Activated T-cell treated with anti-CD3 and anti-CD28 coated beads, Interleukin-2, amount 50 U/mL, for 1 hour (primary cell): ENCODE data around the gene FDXR.

ENCODE experiments used
- DNase-seq: peaks from one replicate; pipeline ENCODE4 v3.0.0-alpha.2; 2020

Gene FDXR

GRCh38 chr17:74893936-74894671 is 21.3 kb upstream of the FDXR start:
- DNase-seq, result no peak

DNA sequence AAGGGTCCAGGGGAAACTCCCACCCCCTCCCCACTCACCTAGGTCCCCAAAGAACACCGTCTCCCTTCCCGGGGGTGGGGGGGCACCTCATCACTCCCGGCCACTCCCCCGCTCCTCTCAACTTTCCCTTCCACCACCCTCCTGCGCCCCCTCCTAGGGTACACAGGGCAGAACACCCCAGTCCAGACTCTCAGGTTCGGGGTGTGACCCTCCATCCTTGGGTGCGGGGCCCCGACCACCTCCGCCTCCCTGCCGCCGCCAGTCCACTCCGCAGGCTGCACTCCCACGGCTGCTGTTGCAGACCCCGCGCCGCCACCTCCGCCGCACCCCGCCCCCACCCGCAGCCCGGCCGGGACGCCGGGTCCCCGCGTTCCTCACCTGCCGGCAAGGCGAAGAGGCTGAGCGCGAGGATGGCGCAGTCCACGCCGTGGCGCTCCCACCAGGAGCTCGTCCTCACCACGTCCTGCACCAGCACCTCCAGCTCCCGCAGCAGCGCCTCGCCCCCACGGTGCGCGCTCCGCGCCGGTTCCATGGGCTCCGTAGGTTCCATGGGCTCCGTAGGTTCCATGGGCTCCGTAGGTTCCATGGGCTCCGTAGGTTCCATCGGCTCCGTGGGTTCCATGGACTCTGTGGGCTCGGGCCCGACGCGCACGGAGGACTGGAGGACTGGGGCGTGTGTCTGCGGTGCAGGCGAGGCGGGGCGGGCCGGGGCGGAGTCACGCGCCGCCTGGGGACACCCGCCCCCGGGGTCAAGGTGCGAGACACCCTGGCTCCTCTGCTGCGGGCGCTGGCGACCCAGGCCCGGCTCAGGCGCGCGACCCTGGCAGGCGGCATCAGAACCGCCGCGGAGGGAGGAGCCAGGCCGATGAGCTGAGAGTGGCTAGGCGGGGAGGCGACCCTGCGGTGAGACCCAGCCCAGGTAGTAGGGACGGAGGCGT is 20.4 kb upstream of the FDXR start, which contains the start of gene FADS6:
TSS of gene FADS6 (minus strand) at position 660 of the 938 bp plus-strand sequence. CDS start at position 622, 38 bp downstream.
- DNase-seq, result peak; percentile 30

DNA sequence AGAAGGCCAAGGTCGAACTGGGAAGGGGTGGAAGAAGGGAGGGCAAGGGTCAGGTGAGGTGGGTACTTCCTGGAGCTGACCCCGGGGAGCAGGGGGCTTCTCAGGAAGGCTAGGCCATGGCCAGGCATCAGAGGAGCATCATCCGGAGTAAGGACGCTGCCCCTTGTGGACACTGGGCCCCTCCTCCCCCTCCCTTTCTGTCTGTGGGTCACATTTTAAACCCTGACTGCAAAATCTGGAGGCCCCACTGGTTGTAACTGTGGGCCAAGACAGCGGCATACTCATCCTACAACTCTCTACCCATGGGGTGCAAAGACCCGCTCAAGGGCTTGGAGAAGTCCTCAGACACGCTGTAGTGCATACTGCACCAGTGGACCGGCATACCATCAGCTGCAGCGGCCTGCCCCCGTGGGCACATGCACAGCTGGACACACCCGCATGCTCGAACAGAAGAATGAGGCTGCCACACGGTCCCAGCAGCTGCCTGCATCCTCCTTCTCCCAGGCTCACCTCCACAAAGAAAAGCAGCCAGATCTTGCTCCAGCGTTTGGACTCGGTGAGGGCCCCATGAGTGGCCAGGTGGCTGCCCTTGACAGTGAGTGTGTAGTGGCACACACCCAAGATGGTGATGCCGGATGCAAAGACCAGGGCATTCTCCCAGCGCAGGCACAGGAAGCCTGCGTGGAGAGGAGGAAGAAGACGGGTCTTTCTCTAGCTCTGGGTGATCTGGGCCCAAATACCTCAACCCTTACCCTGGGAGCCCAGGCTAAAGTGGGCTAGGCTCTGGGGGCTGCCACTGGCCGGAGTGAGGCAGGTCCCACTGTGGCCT is 19.4 kb upstream of the FDXR start:
- no peak for DNase-seq

DNA sequence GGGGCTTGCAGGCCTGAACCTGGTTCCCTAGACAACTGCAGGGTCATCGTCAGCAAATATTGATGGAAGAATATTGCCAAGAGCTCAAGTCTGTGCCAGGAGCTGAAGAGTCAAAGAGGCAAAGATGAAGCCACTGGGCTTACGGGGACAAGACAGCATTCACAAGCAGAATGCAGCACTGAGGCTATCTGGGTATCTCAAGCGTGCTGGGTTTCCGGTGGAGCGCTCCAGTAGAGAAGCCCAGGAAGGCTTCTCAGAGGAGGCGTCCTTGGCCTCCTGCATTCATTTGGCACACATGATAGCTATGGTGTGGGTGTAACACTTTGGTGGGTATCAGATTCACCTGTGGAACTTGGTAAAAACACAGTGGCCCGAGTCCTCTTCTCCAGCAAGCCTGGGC is 17.8 kb upstream of the FDXR start:
- no peak for DNase-seq

DNA sequence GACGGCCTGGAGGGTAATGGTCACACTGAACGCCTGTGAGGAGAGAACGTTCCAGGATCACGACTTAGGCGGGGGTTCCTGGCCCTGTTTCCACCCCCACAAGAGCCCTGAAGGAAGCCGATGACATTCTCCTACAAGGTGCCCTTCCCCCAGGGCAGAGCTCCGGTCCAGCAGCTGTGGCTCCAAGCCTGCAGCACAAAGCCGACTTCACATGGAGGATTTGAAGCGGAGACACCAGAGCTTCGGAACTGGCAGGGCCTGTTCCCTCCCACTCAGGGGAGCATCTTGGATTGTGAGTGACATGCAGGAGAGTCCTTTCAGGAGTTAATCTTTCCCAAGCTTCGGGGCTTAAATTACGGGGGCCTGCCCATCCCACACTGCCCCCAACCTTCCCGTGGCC is 15.7 kb upstream of the FDXR start:
- no peak for DNase-seq

- no peak for DNase-seq
Observed at GRCh38 chr17:74883241-74883745, 10.5 kb upstream of the FDXR start.

DNA sequence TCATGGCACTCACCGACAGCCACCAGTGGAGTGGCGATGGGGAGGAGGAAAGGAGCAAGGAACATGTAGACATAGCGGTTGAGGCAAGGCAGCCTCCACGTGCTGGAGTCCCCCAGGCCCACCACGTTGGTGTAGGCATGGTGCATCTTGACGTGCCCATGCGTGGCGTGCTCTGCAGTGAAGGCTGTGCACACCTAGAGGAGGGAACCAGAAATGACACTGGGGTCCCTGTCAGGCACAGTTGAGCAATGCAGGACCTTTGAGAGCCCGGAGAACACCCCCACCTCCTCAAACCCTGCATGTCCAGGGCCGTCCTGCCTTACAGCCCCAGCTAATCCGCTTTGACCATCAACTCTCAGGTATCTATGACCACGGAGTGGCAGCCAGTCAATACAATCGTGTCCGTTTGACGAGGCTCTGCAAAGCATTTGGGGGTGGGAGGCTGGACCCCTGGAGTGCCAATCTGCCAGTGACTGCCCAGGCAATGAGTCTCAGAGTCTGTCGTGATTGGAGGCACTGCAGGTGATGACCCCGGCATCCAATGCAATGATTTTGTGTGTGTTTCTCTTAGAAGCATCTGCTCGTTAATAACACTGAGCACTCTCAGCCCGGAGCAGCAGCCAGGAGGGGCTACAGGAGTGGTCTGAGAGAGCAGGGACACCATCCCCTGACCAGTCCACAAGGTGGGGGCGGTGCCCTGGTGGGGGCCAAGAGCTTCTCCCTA is 9.9 kb upstream of the FDXR start:
- DNase-seq, result no peak

DNA sequence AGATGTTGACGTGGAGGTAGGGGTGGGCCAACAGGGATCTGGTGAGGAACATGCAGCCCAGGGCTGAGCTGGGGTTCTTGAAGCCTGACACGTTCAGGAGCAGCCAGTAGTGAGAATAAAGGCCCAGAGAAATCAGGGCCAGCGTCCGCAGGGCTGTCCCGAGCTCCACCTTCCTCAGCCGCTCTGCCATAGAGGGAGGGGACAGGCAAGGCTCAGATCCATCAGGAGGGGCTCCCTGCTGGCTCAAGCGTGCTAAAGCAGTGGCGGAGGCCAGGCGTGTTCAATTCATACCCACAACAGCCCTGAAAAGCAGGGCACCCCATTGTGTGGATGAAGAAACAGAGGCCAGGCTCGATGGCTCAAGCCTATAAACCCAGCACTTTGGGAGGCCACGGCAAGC is 8.3 kb upstream of the FDXR start:
- no peak for DNase-seq

- no peak for DNase-seq
Observed at GRCh38 chr17:74879308-74879707, 6.5 kb upstream of the FDXR start.

DNA sequence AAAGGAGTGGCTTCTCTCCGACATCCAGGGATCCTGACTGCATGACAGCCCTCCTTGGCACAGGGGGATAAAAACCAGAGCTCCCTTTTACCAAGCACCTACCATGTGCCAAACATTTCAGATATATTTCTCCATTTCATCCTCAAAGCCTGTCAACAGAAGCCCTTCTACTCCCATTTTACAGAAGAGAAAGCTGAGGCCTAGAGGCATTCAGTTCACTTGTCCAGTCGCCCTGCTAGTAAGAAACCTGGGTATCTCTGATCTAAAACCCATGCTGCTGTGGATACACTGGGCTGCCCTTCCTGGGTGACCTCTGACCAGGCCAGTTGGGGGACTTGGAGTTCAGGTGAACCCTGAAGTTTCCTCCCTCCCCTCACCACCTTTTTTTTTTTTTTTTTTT is 5.9 kb upstream of the FDXR start:
- no peak for DNase-seq

GRCh38 chr17:74877592-74878548 is 5.1 kb upstream of the FDXR start:
- no peak for DNase-seq

DNA sequence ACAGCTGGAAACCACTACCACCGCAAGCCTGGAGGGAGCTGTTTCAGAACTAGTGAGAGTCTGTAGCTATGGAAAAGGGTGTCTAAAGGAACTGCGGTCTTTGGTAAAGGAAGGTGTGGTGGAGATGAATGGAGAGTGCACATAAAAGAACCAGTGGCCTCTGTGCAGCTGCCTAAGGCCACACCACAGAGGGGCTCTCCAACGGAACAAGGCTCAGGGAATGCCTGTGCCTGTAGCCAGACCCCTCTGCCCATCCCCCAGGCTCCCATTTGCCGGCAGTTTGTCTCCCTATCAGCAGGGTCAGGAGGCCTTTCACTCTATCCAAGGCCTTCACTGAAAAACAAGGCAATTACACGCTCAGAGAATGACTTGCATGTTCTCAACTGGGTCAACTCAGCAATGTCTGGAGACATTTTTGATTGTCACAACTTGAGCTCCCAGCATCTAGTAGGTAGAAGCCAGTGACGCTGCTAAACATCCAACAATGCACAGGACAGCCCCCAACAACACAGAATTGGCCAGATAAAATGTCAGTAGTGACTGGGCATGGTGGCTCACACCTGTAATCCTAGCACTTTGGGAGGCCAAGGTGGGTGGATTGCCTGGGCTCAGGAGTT is 3.3 kb upstream of the FDXR start:
- DNase-seq, result no peak

- no peak for DNase-seq
Observed at GRCh38 chr17:74875155-74875976, 2.6 kb upstream of the FDXR start.

- DNase-seq, result no peak
Observed at GRCh38 chr17:74874615-74875037, 1.8 kb upstream of the FDXR start.

DNA sequence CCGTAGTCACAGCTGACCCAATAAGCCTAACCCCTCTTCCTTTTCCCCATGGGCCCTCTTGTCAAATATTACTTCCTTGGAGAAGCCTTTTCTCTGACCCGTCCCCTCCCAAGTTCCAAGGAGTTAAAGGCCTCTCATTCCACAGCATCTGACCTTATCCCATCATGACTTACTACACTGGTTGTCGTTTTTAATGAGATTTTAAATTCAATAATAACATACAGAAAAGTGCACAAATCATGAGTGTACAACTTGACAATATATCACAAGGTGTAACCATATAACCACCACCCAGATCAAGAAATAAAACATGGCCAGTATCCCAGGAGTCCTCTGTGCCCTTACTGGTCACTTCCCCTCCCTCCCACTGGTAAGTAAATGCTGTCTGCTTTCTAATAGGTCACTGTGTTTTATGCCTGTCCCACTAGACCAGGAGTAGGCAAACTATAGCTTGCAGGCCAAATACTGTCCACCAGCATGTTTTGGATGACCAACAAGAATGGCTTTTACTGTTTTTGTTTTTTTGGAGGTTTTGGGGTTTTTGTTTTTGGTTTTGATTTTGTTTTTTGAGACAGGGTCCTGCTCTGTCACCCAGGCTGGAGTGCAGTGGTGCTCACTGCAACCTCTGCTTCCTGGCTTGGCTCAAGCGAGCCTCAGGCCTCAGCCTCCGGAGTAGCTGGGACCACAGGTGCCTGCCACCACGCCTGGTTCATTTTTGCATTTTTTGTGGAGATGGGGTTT is 1.2 kb upstream of the FDXR start:
- DNase-seq, result no peak

GRCh38 chr17:74873037-74873873 is 461 bp upstream of the FDXR start:
- DNase-seq, result peak; percentile 99

DNA sequence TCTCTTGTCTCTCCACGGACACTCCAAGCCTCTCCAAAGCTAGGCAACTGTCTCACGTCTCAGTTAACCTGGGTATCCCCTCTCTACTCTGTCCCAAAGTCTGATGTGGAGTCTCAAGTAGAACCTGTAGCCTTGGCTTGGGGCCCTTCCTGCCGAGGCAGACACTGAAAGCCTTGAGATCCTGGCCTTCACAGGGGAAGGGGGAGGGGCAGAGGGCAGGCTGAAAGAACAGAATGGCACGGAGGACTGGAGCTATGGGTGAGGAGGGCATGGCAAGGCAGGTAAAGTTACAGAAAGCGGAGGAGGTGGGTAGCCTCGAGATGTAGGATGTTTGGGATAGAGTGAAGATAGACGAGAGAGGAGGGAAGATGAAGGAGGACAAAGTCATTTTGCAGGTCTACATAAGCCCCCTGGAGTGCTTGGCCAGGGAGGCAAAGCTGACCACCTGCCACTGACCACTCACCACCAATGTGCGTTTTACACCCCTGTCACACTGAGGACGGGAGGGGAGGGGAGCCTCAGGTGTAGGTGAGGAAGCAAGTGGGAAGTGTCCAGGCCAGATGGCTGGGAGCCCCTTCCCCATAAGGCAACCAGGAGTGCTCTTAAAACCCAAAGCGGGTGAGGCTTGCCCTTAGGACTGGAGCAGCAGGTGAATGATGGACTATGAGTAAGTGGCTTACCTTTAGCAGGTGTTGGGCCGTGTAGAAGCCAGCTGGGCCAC is 1.3 kb downstream of the FDXR start:
- DNase-seq, result no peak
